GM06990 (cell line): Measurements from ENCODE around the gene PARVA.
"Not testable (repeated sequence)": the region's sequence is repeated elsewhere in the genome, so short reads cannot be mapped to it uniquely, and the experiment has no call there.

Experiments used
- DNase-seq: peaks from one replicate; pipeline ENCODE4 v3.0.0-alpha.2; 2011; ENCODE audit not compliant: insufficient read length; ENCODE audit errors: extremely low read depth
- H3K27me3 ChIP-seq: replicated peaks from 2 replicates; pipeline ENCODE4 v1.6.0; 2011; ENCODE audit warnings: low read length; ENCODE audit not compliant: control insufficient read depth, insufficient read depth
- H3K36me3 ChIP-seq: 2 replicates; pipeline ENCODE4 v1.5.1; 2011; ENCODE audit warnings: low read length; ENCODE audit not compliant: control insufficient read depth, insufficient read depth
- H3K4me3 ChIP-seq: replicated peaks from 2 replicates; pipeline ENCODE4 v1.5.1; 2011; ENCODE audit warnings: low read depth, mild to moderate bottlenecking, control low read depth, low read length
- CTCF ChIP-seq: IDR thresholded peaks from 2 replicates; pipeline ENCODE4 v1.5.1; 2011; ENCODE audit warnings: low read length, control low read depth, mild to moderate bottlenecking, inconsistent platforms; ENCODE audit not compliant: insufficient read depth, poor library complexity, severe bottlenecking

PARVA gene

GRCh38 chr11:12343526-12343925 is 33.8 kb upstream of the PARVA start:
- DNase-seq = no peak
- Histone ChIP-seq H3K36me3 (no peaks in the 10 kb centered on the region), H3K4me3 (no peak overlapping the region)

GRCh38 chr11:12353534-12353933 is 23.8 kb upstream of the PARVA start:
- H3K4me3 ChIP-seq = no peak overlapping the region
- H3K27me3 ChIP-seq = no peaks in the 10 kb centered on the region; the same call in none of the 2 replicates
- no peak for DNase-seq
- no peak for TF ChIP-seq CTCF
- H3K36me3 ChIP-seq = no peaks in the 10 kb centered on the region

More at GRCh38 chr11:12343526-12343925, 33.8 kb upstream of the PARVA start:
- no peak for TF ChIP-seq CTCF
- H3K27me3 ChIP-seq = no peaks in the 10 kb centered on the region

- no peaks in the 10 kb centered on the region for H3K36me3 ChIP-seq
- no peak for DNase-seq
- TF ChIP-seq CTCF = no peak
- no peaks in the 10 kb centered on the region; the same call in none of the 2 replicates for H3K27me3 ChIP-seq
- H3K4me3 ChIP-seq = no peak overlapping the region
Measured at GRCh38 chr11:12354750-12355545, 22.4 kb upstream of the PARVA start.

GRCh38 chr11:12356944-12357655 is 20.3 kb upstream of the PARVA start:
- Histone ChIP-seq H3K27me3 (no peaks in the 10 kb centered on the region; the same call in none of the 2 replicates), H3K4me3 (no peak overlapping the region), H3K36me3 (no peaks in the 10 kb centered on the region)
- no peak for TF ChIP-seq CTCF
- DNase-seq = no peak

- not testable (repeated sequence) for DNase-seq, H3K27me3 ChIP-seq, H3K4me3 ChIP-seq, H3K36me3 ChIP-seq
Measured at GRCh38 chr11:12357697-12358096, 19.7 kb upstream of the PARVA start.
